Germinal center (tissue), 1 donor: ENCODE data around the gene SDHA.
"Not testable (repeated sequence)": the region's sequence is repeated elsewhere in the genome, so short reads cannot be mapped to it uniquely, and the experiment has no call there.

ENCODE experiments used
- DNase-seq: peaks from one replicate; pipeline ENCODE4 v3.0.0; 2012; ENCODE audit warnings: mixed read lengths, low spot score

SDHA gene

DNA sequence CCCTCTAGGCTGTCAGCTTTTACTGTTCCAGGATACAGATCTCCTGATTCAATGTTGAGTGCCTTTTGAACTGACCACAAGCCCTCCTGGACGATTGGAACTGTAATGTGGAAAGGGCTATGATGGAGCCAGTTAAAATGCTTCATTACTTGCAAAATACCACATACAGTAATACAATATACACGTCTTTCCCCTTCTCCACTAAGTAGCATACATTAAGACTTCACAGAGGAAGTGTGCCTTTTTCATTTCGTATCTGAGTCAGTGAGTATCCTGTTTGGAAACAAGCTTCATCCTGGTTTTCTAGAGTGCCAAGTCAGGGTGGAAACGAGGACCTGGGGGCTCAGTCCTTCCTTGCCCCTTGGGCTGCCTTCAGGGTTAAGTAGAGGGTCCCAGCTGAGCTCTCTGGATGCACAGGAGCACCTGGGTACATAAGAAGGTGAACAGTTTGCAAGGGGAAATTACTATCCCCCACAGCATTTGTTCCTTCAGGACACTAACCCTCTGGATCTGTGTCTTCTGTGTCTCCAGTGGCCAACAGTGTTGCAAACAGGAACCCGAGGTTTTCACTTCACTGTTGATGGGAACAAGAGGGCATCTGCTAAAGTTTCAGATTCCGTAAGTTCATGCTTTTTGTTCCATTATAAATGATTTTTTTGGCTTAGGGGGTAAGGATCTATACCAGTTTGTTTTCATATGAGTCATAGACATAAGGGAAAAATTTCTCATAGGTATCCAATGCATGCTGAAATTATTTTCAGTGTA, 5.0 kb downstream of the SDHA start:
- DNase-seq: not testable (repeated sequence)

DNA sequence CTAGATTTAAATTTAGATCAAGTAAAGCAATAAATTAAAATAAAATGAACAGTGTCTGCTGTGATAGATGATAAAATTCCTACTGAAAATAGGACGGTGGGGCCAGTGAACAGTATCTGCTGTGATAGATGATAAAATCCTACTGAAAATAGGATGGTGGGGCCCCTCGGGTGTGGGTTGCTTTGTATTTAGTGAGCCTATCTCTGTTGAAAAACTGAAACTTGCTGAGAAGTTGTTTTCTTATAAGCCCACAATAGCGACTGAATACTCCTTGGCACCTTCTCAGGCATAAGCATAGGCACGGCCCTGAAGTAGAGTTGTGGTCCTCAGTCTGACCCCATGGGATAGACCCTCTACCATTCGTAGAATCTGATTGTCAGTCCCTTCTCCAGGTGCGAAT, 5.7 kb downstream of the SDHA start:
- DNase-seq: no peak

DNA sequence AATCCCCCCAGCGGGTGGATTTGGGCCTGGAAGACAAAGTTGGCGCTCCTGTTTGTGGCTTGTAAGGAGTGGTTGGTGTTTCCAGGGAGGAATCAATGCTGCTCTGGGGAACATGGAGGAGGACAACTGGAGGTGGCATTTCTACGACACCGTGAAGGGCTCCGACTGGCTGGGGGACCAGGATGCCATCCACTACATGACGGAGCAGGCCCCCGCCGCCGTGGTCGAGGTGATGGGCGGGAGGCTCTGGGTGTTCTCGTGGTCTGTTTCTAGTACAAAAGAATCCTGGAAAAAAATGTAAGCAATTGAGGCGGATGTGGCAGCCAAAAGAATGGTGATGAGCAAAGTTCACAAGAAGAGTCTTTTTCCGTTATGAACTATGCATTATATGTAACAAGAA, 7.2 kb downstream of the SDHA start:
- no peak for DNase-seq

DNA sequence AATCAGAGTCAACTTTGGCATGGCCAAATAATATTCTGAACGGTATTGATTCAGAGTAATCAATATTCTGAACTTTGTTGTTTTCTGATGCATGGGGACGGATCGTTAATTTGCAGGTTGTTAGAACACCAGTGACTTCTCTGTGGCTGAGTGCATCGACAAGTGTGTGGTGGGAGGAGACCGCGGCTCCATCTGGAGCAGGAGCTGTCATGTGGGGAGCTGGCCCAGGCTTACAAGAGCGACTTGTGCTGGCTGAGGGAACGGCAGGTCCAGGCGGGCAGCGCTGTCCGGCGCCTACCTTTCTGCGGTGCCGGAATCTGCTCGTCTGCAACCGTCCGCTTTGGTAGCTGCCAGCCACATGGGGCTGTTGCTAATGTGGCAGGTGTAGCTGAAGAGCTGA, 9.3 kb downstream of the SDHA start:
- not testable (repeated sequence) for DNase-seq

DNA sequence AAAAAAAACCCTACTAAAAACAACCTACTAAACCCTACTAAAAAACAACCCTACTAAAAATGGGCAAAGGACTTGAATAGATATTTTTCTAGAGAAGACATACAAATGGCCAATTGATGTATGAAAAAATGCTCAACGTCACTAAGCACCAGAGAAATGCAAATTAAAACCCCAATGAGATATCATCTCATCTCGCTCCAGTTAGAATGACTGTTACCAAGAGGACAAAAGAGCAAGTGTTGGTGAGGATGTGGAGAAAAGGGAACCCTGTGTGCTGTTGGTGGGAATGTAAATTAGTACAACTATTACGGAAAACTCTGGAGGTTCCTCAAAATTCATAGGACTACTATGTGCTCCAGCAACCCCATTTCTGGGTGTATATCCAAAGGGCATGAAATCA, 10.8 kb downstream of the SDHA start:
- no peak for DNase-seq

DNA sequence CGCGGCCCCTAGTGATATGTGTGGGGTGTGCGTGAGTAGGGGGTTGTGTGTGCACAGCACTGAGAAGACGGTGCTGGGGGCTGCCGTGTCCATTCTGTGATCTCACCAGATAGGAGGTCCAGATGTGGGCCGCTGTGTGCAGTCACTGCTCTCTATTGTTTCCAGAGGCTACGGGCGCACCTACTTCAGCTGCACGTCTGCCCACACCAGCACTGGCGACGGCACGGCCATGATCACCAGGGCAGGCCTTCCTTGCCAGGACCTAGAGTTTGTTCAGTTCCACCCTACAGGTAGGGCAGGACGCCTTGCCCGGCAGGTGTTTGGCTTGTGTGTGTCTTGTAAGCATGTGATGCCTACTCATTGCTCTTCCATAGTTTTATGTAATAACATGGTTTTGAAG, 12.6 kb downstream of the SDHA start:
- no peak for DNase-seq

DNA sequence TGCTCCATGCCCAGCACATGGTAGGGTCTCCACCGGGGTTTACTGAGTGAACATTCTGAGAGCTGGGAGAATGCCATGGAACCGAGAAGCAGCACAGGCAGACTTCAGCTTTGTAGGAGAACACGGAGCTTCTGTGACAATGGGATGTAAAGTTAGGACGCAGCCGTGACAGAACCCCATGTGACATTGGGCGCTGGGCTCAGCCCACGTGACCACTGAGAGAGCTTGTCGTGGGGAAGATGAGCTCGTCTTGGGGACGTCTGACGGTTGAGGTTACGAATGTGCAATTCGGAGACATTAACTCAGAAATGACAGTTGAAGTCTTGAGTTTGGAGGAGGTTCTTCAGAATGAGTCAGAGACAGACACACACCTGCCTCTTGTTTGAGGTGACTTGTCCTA, 13.5 kb downstream of the SDHA start:
- DNase-seq: no peak

DNA sequence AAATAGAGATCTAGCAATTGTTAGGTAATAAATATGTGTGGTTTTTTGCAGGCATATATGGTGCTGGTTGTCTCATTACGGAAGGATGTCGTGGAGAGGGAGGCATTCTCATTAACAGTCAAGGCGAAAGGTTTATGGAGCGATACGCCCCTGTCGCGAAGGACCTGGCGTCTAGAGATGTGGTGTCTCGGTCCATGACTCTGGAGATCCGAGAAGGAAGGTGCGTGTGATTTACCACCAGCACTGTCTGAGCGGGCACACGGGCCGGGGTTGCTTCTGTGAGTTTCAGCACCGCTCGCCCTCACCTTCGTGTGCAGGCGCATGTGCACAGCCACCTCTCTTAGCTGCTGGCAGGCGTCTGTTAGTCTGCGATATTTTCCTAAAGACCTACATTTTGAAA, 15.3 kb downstream of the SDHA start:
- DNase-seq: not testable (repeated sequence)

DNA sequence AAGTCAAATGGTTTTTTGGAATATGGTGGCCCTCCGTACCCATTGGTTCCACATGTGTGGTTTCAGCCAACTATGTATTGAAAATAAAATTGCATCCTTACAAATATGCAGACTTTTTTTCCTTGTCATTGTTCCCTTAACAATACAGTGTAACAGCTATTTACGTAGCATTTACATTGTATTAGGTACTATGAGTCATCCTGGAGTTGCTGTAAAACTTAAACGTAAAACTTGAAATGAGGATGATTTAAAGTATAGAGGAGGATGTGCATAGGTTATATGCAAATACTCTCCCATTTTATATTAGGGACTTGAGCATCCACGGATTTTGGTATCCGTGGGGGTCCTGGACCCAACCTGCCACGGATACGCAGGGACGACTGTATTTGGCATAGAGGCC, 16.3 kb downstream of the SDHA start:
- DNase-seq: no peak

DNA sequence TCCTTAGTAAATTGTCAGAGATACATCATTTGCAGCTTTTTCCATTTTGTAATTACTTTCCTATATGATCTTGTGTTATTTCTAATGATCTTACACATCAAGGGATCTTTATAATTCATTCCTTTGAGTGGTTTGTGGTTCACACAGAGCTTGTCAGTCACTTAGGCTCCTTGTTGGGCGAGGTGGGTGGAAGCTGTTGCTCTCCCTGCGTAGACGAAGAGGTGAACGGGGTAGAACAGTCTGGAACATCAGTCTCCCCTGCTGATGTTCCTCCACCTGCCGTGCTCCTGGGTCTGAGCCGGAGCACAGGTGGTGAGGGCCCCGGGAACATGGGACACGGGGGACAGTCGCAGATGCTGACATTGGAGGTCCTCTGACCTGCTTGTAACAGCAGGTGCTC, 17.4 kb downstream of the SDHA start:
- DNase-seq: not testable (repeated sequence)

DNA sequence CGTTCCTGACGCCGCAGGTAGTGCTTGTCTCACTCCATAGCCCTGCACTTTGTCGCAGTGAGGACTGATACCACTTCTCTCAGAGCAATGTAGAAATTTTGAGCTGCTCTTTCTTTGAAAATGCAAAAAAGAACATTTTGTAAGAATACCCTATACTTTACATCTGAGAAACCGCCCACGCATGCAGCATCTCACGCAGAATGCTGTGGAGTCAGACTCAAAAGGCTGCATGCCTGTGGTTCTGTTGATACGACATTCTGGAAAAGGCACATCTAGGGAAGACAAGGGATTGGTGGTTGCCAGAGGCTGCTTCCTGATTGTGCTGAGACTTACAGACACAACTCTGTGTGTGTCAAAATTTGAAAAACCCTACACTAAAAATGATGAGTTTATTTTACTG, 19.8 kb downstream of the SDHA start:
- not testable (repeated sequence) for DNase-seq

DNA sequence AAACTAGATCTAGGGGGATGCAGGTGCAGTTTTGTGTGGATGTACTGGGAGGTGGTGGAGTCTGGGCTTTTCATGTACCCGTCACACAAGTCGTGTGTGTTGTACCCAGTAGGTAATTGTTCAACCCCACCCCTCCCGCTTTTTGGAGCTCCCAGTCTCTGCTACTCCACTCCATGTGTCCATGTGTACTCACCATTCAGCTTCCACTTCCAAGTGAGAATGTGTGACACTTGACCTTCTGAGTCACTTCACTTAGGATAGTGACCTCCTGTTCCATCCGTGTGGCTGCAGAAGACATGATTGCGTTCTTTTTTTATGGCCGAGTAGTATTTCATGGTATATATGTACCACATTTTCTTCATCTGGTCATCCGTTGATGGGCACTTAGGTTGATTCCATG, 22.4 kb downstream of the SDHA start:
- not testable (repeated sequence) for DNase-seq

DNA sequence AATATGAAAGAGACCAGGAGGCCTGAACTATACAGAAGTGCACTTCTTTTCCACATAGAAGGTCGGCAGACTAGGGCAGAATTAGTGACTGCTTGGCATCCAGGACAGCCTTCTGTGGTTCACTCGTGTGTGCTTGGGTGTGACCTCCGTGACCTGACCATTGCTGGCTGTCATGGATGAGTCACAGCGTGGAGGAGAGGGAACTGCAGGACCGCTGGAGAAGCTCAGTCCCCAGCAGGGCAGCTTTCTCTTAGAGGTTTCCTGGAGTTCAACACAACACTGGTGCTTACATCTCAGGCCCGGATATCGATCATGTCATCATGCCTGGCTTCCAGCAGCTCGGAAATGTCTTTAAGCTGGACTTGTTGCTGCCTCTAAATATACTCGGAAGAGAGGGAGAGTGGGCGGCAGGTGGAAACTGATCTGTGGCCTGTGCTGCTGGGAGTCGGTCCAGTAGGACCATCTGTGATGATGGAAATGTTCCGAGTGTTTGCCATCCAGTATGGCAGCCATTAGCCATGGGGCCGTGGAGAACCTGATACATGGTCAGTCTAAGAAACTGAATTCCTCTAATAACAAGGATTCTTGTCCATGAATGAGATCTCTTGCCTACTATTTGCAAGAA, 23.0 kb downstream of the SDHA start:
- not testable (repeated sequence) for DNase-seq

DNA sequence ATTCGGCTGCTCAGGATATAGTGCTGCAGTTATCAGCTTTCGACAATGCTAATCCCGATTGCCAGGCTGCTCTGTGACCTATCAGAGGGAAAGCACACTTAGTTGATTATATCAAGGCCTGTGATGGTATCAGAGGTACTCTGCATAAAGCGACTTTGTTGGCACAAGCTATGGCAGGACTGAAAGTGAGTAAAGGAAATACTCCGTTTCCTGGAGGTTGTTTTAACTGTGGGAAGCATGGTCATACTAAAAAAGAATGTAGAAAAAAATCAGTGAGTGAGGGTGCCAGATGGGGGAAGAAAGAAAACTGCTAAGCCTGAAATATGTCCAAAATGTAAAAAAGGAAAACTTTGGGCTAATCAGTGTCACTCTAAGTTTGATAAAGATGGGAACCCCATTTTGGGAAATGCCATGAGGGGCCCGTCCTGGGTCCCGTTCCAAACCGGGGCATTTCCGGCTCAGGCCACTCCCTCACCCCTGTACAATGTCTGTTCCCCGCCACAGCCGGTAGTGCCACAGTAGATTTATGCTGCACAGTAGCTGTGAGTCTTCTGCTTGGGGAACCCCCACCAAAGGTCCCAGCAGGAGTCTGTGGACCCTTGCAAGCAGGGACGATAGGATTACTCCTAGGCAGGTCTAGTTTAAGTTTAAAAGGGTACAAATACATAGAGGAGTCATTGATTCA, 25.7 kb downstream of the SDHA start:
- DNase-seq: not testable (repeated sequence)

DNA sequence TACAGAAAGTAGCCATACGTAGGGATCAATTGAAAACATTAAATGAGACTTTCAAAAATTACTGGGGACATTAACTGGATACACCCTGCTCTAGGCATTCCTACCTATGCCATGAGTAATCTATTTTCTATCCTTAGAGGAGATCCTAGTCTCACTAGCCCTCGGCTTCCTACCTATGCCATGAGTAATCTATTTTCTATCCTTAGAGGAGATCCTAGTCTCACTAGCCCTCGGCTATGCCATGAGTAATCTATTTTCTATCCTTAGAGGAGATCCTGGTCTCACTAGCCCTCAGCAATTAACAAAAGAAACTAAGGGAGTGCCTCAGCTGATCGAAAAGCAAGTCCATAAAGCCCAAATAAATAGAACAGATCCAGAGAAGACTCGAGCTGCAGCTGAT, 27.6 kb downstream of the SDHA start:
- not testable (repeated sequence) for DNase-seq

DNA sequence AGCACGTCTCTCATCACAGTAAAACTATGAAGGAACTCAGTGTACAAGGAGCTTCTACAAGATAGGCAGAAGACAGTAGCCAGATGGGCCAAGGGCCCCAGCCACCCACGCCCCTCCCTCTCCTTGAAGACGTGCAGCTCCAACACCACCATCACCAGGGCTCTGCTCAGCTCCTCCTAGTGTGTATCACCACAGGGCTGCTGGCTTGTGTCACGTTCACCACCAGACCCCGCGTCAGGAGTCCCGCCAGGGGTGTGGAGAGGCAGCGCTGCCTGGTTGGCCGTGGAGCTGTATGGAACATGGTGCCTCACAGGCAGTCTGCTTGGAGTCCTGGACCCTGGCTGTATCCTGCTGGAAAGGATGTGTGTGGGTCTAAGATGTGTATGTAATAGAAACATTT, 32.3 kb downstream of the SDHA start:
- DNase-seq: not testable (repeated sequence)

DNA sequence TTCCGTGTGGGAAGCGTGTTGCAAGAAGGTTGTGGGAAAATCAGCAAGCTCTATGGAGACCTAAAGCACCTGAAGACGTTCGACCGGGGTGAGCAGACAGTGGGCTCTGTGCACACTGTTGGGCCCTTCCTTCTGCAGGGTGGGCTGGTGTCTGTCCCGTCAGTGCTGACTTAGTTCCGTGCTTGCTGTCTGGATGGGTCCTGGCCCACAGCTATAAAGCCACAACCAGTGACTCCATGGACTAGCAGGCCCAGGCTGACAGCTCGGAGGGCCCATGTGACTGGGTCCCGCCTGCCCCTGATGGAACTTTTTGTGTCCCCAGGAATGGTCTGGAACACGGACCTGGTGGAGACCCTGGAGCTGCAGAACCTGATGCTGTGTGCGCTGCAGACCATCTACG, 32.9 kb downstream of the SDHA start:
- not testable (repeated sequence) for DNase-seq

DNA sequence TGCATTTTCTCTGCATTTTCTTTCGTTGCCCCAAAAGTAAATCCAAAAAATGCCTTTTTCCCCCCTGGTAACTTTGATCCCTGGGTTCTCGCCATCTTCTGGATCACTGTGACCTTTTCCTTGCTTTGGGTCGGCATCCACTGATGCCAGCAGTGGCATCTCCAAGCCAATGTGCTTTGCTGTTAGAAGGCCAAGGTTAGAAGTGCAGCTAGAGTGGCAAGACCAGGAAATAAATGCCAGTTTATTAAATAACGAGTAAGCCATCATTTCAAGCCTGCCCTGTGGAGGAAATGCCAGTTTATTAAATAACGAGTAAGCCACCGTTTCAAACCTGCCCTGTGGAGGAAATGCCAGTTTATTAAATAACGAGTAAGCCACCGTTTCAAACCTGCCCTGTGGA, 33.4 kb downstream of the SDHA start:
- DNase-seq: not testable (repeated sequence)

DNA sequence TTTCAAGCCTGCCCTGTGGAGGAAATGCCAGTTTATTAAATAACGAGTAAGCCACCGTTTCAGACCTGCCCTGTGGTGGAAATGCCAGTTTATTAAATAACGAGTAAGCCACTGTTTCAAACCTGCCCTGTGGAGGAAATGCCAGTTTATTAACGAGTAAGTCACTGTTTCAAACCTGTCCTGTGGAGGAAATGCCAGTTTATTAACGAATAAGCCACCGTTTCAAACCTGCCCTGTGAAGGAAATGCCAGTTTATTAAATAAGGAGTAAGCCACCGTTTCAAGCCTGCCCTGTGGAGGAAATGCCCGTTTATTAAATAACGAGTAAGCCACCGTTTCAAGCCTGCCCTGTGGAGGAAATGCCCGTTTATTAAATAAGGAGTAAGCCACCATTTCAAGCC, 33.9 kb downstream of the SDHA start:
- not testable (repeated sequence) for DNase-seq

DNA sequence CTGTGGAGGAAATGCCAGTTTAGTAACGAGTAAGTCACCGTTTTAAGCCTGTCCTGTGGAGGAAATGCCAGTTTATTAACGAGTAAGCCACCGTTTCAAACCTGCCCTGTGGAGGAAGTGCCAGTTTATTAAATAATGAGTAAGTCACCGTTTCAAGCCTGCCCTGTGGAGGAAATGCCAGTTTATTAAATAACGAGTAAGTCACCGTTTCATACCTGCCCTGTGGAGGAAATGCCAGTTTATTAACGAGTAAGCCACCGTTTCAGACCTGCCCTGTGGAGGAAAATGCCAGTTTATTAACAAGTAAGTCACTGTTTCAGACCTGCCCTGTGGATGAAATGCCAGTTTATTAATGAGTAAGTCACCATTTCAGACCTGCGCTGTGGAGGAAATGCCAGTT, 34.4 kb downstream of the SDHA start:
- DNase-seq: no peak

DNA sequence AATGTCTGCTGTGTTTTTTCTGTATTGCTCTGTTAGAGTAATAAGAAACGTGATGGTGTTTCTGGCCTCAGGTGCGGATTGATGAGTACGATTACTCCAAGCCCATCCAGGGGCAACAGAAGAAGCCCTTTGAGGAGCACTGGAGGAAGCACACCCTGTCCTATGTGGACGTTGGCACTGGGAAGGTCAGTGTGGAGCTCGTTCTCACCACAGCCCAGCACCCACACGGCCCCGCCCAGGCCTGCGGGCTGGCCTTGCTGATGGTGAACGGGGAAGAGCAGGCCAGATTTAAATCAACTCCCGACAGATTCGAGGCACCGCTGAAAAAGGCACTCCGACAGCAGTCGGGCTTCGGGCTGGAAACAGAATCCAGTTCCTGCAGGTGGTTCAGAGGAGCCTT, 36.2 kb downstream of the SDHA start:
- DNase-seq: not testable (repeated sequence)

DNA sequence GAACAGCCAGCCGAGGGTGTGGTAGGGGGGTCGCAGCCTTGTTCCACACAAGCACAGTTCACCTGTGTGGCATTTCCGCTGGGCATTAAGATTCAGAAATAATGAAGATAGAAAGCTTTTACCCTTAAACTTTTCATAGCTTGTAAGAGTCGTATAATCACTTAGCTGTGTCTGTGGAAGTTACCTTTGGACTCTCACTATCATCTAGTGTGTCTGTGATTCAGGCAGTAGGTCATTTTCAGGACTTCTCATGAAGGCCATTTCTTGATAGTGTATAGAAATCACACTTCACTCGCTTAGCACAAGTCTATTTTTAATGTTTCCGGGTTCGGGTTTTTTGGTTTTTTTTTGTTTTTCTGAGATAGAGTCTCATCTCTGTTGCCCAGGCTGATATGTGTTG, 37.0 kb downstream of the SDHA start:
- DNase-seq: not testable (repeated sequence)

DNA sequence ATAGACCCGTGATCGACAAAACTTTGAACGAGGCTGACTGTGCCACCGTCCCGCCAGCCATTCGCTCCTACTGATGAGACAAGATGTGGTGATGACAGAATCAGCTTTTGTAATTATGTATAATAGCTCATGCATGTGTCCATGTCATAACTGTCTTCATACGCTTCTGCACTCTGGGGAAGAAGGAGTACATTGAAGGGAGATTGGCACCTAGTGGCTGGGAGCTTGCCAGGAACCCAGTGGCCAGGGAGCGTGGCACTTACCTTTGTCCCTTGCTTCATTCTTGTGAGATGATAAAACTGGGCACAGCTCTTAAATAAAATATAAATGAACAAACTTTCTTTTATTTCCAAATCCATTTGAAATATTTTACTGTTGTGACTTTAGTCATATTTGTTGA, 38.2 kb downstream of the SDHA start:
- DNase-seq: not testable (repeated sequence)
